HepG2 (cell line): Measurements from ENCODE around the gene SBSN. TPM values are rescaled to one million over a fixed set of nuclear protein-coding genes. Genes with fewer than 3 reads are reported as not detected.

ENCODE experiments used
- ATAC-seq: fragments of 200-7000 bp; cut with Tn5 transposase; 3 replicates; pipeline ENCODE4 v1.9.1; 2020; ENCODE audit warnings: mild to moderate bottlenecking, moderate library complexity
- BruUV-seq: library from RNA; stranded (reverse); fragments of 400-500 nt; replicated peaks from 2 replicates; lab custom pipeline; 2021; lab: Mats Ljungman, UMichigan
- CTCF ChIA-PET: fragments of 300-600 bp; formaldehyde crosslinking; extraction: SDS; loops from one replicate; lab custom pipeline; 2021; ENCODE audit warnings: low total read pairs, inconsistent platforms, low intra/inter-chr PET ratio; lab: Yijun Ruan, JAX
- POLR2A ChIA-PET: fragments of 350-600 bp; sonication (Branson Sonifier 250); formaldehyde crosslinking; loops from one replicate; lab custom pipeline; 2020; ENCODE audit warnings: antibody characterized with exemption, inconsistent platforms; lab: Yijun Ruan, JAX
- DNase-seq: peaks from one replicate; pipeline ENCODE4 v3.0.0-alpha.2; 2015; ENCODE audit warnings: low spot score
- FAIRE-seq: peaks from 3 replicates; lab custom pipeline; 2011; peaks lifted over from hg19 to GRCh38; lab: Jason Lieb, UNC
- H2AFZ ChIP-seq: one replicate; pipeline ENCODE4 v1.6.1; 2011; ENCODE audit warnings: low read length, inconsistent platforms
- H3K27ac ChIP-seq: fragments of 300-600 bp; 3 replicates; pipeline ENCODE4 v1.8.0; 2011; ENCODE audit warnings: mixed run types, mild to moderate bottlenecking, mixed read lengths, low read length, inconsistent platforms; ENCODE audit not compliant: insufficient read depth; ENCODE audit errors: extremely low read length
- H3K27me3 ChIP-seq, 2 experiments: fragments of 200-600 bp in 1 of 2; 2 replicates in 1 of 2; 3 replicates in 1 of 2; pipeline versions ENCODE4 v1.6.0 to v1.8.0; 2011; ENCODE audit warnings: low read length in 2 of 2, mild to moderate bottlenecking in 2 of 2, moderate library complexity in 2 of 2, inconsistent platforms in 1 of 2; ENCODE audit not compliant: insufficient read depth in 2 of 2, control insufficient read depth in 1 of 2
- H3K36me3 ChIP-seq, 2 experiments: fragments of 200-600 bp in 1 of 2; replicated peaks in 1 of 2; 2 replicates in 1 of 2; 3 replicates in 1 of 2; pipeline versions ENCODE4 v1.5.1 to v1.8.0; 2011; ENCODE audit warnings: low read length in 2 of 2, inconsistent platforms in 1 of 2; ENCODE audit not compliant: insufficient read depth in 2 of 2, control insufficient read depth in 1 of 2
- H3K4me1 ChIP-seq: 2 replicates; pipeline ENCODE4 v1.5.1; 2012; ENCODE audit warnings: low read length, inconsistent platforms; ENCODE audit not compliant: insufficient read depth
- H3K4me2 ChIP-seq: 2 replicates; pipeline ENCODE4 v1.6.0; 2011; ENCODE audit warnings: low read depth, low read length, inconsistent platforms
- H3K4me3 ChIP-seq, 3 experiments: fragments of 200-600 bp in 1 of 3; sonication (generic), shearing (Covaris generic) in 1 of 3; replicated peaks in 1 of 3; 2 replicates each; pipeline ENCODE4 v1.5.1; 2011 to 2016; ENCODE audit warnings: low read length in 3 of 3, inconsistent platforms in 2 of 3, low read depth in 2 of 3, mild to moderate bottlenecking in 2 of 3, control low read depth in 1 of 3, mixed read lengths in 1 of 3; ENCODE audit not compliant: insufficient read depth in 1 of 3
- H3K79me2 ChIP-seq: one replicate; pipeline ENCODE4 v1.6.1; 2011; ENCODE audit warnings: low read length, inconsistent platforms; ENCODE audit not compliant: insufficient read depth
- H3K9ac ChIP-seq: 2 replicates; pipeline ENCODE4 v1.6.0; 2011; ENCODE audit warnings: mild to moderate bottlenecking, low read depth, low read length, inconsistent platforms; ENCODE audit not compliant: insufficient read depth
- H3K9me3 ChIP-seq: 2 replicates; pipeline ENCODE4 v1.5.1; 2012; ENCODE audit warnings: mild to moderate bottlenecking, low read length
- H4K20me1 ChIP-seq: 2 replicates; pipeline ENCODE4 v1.6.0; 2011; ENCODE audit warnings: inconsistent platforms, mild to moderate bottlenecking, low read length, moderate library complexity; ENCODE audit not compliant: insufficient read depth
- BCL3 ChIP-seq: sonication (generic); formaldehyde crosslinking; IDR thresholded peaks from 2 replicates; pipeline ENCODE4 v1.5.1; 2020; ENCODE audit warnings: mild to moderate bottlenecking, missing genetic modification reagents, moderate library complexity
- ELF3 ChIP-seq: IDR thresholded peaks from 2 replicates; pipeline ENCODE4 v1.6.1; 2016; ENCODE audit warnings: missing genetic modification reagents, missing compliant biosample characterization
- FLYWCH1 ChIP-seq: sonication (generic); formaldehyde crosslinking; IDR thresholded peaks from 2 replicates; pipeline ENCODE4 v1.8.1; 2023; ENCODE audit warnings: mild to moderate bottlenecking, missing genetic modification reagents
- HMGXB4 ChIP-seq, 2 experiments: sonication (generic) in 1 of 2; formaldehyde crosslinking in 1 of 2; IDR thresholded peaks; 2 replicates each; pipeline versions ENCODE4 v1.4.0 to v1.6.1; 2018 to 2020; ENCODE audit warnings: missing genetic modification reagents in 2 of 2, borderline replicate concordance in 1 of 2, low read depth in 1 of 2, mild to moderate bottlenecking in 1 of 2, missing biosample characterization in 1 of 2
- IKZF4 ChIP-seq: sonication (generic); formaldehyde crosslinking; IDR thresholded peaks from 2 replicates; pipeline ENCODE4 v1.5.1; 2020; ENCODE audit warnings: borderline replicate concordance, mild to moderate bottlenecking, low read depth, missing genetic modification reagents; ENCODE audit errors: not compliant biosample characterization
- IRF2 ChIP-seq: IDR thresholded peaks from 2 replicates; pipeline ENCODE4 v1.6.1; 2018; ENCODE audit warnings: missing genetic modification reagents, missing compliant biosample characterization
- MEIS2 ChIP-seq: sonication (generic); formaldehyde crosslinking; IDR thresholded peaks from 2 replicates; pipeline ENCODE4 v1.9.0; 2021; ENCODE audit warnings: mild to moderate bottlenecking, missing genetic modification reagents
- NCOA2 ChIP-seq: sonication (generic); formaldehyde crosslinking; IDR thresholded peaks from 2 replicates; pipeline ENCODE4 v1.8.0; 2022; ENCODE audit warnings: inconsistent platforms
- PATZ1 ChIP-seq: sonication (generic); formaldehyde crosslinking; IDR thresholded peaks from 2 replicates; pipeline ENCODE4 v1.4.0; 2020; ENCODE audit warnings: missing genetic modification reagents
- RBFOX2 ChIP-seq: fragments of 200-400 bp; formaldehyde crosslinking; IDR thresholded peaks from 2 replicates; pipeline ENCODE4 v1.6.1; 2017; ENCODE audit warnings: low read depth, mild to moderate bottlenecking, low read length
- SOX5 ChIP-seq: IDR thresholded peaks from 2 replicates; pipeline ENCODE4 v1.6.1; 2016; ENCODE audit warnings: borderline replicate concordance
- SRF ChIP-seq: IDR thresholded peaks from 2 replicates; pipeline ENCODE4 v1.6.1; 2011; ENCODE audit warnings: mild to moderate bottlenecking, low read depth, low read length, moderate library complexity
- ZBTB7B ChIP-seq: sonication (generic); formaldehyde crosslinking; IDR thresholded peaks from 2 replicates; pipeline ENCODE4 v1.4.0; 2020; ENCODE audit warnings: missing genetic modification reagents
- ZNF326 ChIP-seq: sonication (generic); formaldehyde crosslinking; IDR thresholded peaks from 2 replicates; pipeline ENCODE4 v1.4.0; 2020; ENCODE audit warnings: missing genetic modification reagents, borderline replicate concordance
- ZNF740 ChIP-seq: sonication (generic); formaldehyde crosslinking; IDR thresholded peaks from 2 replicates; pipeline ENCODE4 v1.4.0; 2020; ENCODE audit warnings: missing genetic modification reagents
- WGBS: methylation state at CpG from one replicate; pipeline ENCODE4 v1.1.6; 2017; ENCODE audit warnings: low lambda C conversion rate; 5-methylcytosine and 5-hydroxymethylcytosine counted together
- in situ Hi-C: cut with HindIII; loops from 2 replicates; pipeline ENCODE4 v1.10.0; 2017; ENCODE audit warnings: low pct_unique_long_range_greater_than_20kb; ENCODE audit not compliant: extremely low pct_ligation_motif_present
- intact Hi-C: fragments of 100-400 bp; cut with micrococcal nuclease; formaldehyde crosslinking; loops from one replicate; pipeline ENCODE4 v1.10.0; 2022; ENCODE audit not compliant: unreplicated experiment
- polyA plus RNA-seq, 8 experiments: library from polyadenylated mRNA; depleted of rRNA in 3 of 8; stranded (reverse) in 7 of 8; unstranded in 1 of 8; fragments of >200 nt; fragmentation: Illumina TruSeq in 4 of 8; extraction: Trizol in 4 of 8; gene quantifications; 2 replicates each; pipeline versions ENCODE4 v1.2.1 to v1.2.3, GENCODE V29; 2011 to 2016; ENCODE audit warnings: low read depth in 4 of 8, missing spikeins in 1 of 8, mixed read lengths in 1 of 8; ENCODE audit not compliant: insufficient read depth in 1 of 8
- total RNA-seq, 5 experiments: library from RNA; depleted of rRNA; stranded (reverse); fragments of >200 nt; fragmentation: Illumina TruSeq; extraction: Trizol; gene quantifications; 2 replicates each; pipeline ENCODE4 v1.2.3, GENCODE V29; 2016; ENCODE audit warnings: low read depth in 1 of 5

The SBSN gene
- total and polyA plus RNA-seq, 2 of the 13 experiments (the other 11 are each of a cell fraction or from before 2014, with no cell fraction given), result not detected

GRCh38 chr19:35545001-35545854 lies 17.1 kb upstream of the SBSN start, which contains the start of gene TMEM147:
Gene TMEM147 (plus strand): TSS chr19:35545626. CDS start chr19:35545740, 114 bp downstream.
- Histone ChIP-seq H2AFZ (no peak within 1 kb of the TSS), H3K36me3 (peaks cover 0 to 3% of the 10 kb centered on the region in 2 experiments; a peak in 3 of 5 replicates), H3K27me3 (no peaks in the 10 kb centered on the region; a peak in 1 of 5 replicates), H3K79me2 (peaks cover 25% of the 10 kb centered on the region), H3K4me1 (peaks cover 47% of the 10 kb centered on the region), H3K9ac (peak within 1 kb of the TSS; percentile 88), H3K4me2 (peak within 1 kb of the TSS; percentile 97), H3K9me3 (no peaks in the 10 kb centered on the region), H3K27ac (peak within 1 kb of the TSS; percentile 66), H3K4me3 (peak within 1 kb of the TSS; percentile 89 to 96 (median 92)), H4K20me1 (no peaks in the 10 kb centered on the region)
- 1% methylated on average over 40 of the region's 85 CpGs for WGBS
- in situ Hi-C loops (loop anchor here (5.0 kb wide), 2 partner anchors 97 to 172 kb away; partner anchors contain the start of genes ETV2 and KMT2B), intact Hi-C loops (loop anchor here (1.0 kb wide), 1 partner anchor 35 kb away; no protein-coding TSS in a partner anchor)
- DNase-seq, result peak; percentile 72
- POLR2A ChIA-PET, result no interaction called here
- no peak for FAIRE-seq
- peak; percentile 91 for ATAC-seq
- CTCF ChIA-PET, result no interaction called here
- BruUV-seq, result TSS peak; percentile 75
- peak; percentile 48 for TF ChIP-seq IKZF4 (CRISPR knock-in tag)
- TF ChIP-seq BCL3 (CRISPR knock-in tag), result peak; percentile 33; the same call in 1 of the 2 replicates
- peak; percentile 70 to 87; a peak in 3 of 4 replicates for TF ChIP-seq HMGXB4 (CRISPR knock-in tag; IDR thresholded peaks at IDR 0.05; ENCODE audit: borderline replicate concordance in 1 of 2, low read depth in 1 of 2)
- TF ChIP-seq FLYWCH1 (CRISPR knock-in tag), result peak; percentile 59; the same call in 1 of the 2 replicates
- peak; percentile 21; the same call in 1 of the 2 replicates for TF ChIP-seq SOX5 (CRISPR knock-in tag)
- peak; percentile 63; the same call in 1 of the 2 replicates for TF ChIP-seq SRF
- peak; percentile 71 for TF ChIP-seq ZBTB7B (CRISPR knock-in tag)
- peak; percentile 74; the same call in 1 of the 2 replicates for TF ChIP-seq MEIS2 (CRISPR knock-in tag)
- peak; percentile 73 for TF ChIP-seq PATZ1 (CRISPR knock-in tag)
- TF ChIP-seq NCOA2 (CRISPR knock-in tag), result peak; percentile 48; the same call in 1 of the 2 replicates
- TF ChIP-seq ELF3 (CRISPR knock-in tag), result peak; percentile 52
- TF ChIP-seq IRF2 (CRISPR knock-in tag), result peak; percentile 84
- no peak for TF ChIP-seq ZNF326 (CRISPR knock-in tag)
- peak; percentile 96 for TF ChIP-seq RBFOX2
- TF ChIP-seq ZNF740 (CRISPR knock-in tag), result 0 out of 2 replicates have a peak, but pooled peaks have one; percentile 57
